BLaER1 treated with 17β-estradiol and CSF1 and Interleukin-3, amounts not matched to agents 10 nM and 100 nM (cell line): ENCODE data around the gene CYTH2.
"Not testable (repeated sequence)": the region's sequence is repeated elsewhere in the genome, so short reads cannot be mapped to it uniquely, and the experiment has no call there.

Experiments used
- H3K27ac ChIP-seq, 11 experiments: shearing (Covaris generic); formaldehyde crosslinking; 2 replicates each; pipeline ENCODE4 v1.8.1; 2022
- H3K27me3 ChIP-seq, 11 experiments: shearing (Covaris generic); formaldehyde crosslinking; 2 replicates each; pipeline ENCODE4 v1.8.1; 2022
- H3K36me3 ChIP-seq, 11 experiments: shearing (Covaris generic); formaldehyde crosslinking; 2 replicates each; pipeline ENCODE4 v1.8.1; 2022
- H3K4me1 ChIP-seq, 10 experiments: shearing (Covaris generic); formaldehyde crosslinking; 2 replicates each; pipeline ENCODE4 v1.8.1; 2022
- H3K4me2 ChIP-seq, 11 experiments: shearing (Covaris generic); formaldehyde crosslinking; 2 replicates each; pipeline ENCODE4 v1.8.1; 2022
- H3K4me3 ChIP-seq, 10 experiments: shearing (Covaris generic); formaldehyde crosslinking; 2 replicates each; pipeline ENCODE4 v1.8.1; 2022
- H3K9ac ChIP-seq, 11 experiments: shearing (Covaris generic); formaldehyde crosslinking; 2 replicates each; pipeline ENCODE4 v1.8.1; 2022
- H3K9me3 ChIP-seq, 11 experiments: shearing (Covaris generic); formaldehyde crosslinking; replicated peaks in 1 of 11; 2 replicates each; pipeline ENCODE4 v1.8.1; 2022
- H4K20me1 ChIP-seq, 11 experiments: shearing (Covaris generic); formaldehyde crosslinking; 2 replicates each; pipeline ENCODE4 v1.8.1; 2022
- Cebpa-rat ChIP-seq, 11 experiments: shearing (Covaris generic); IDR thresholded peaks; 2 replicates each; pipeline ENCODE4 v1.8.1; 2022

Gene CYTH2

DNA sequence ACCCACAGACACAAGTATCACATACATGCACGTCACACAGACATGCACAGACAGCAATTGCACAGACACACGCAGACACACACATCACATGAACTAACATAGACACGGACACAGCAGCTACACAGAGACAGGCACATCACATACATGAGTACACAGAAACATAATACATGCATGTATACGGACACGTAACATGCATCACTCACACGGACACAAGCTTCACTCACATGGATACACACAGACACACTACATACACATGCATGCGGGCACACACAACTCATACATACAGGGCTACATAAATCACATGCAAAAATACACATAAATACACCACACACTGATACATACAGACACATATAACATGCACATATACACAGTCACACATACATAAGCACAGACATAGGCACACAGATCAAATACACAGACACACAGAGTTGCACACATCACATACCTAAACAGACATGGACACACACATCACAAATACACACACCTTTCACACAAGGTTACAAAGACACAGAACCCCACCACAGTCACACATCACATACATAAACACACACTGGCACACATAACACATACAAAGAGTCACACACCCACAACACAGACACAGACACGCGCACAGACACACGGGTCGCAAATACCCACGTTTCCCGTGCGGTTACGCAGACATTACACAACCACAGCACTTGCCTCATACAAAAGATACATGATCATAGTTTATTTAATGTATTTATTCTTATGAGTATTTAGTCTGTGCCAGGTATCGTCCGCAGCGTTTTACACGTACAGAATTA lies 43.5 kb downstream of the CYTH2 start:
- H3K9me3 ChIP-seq, result no peaks in the 10 kb centered on the region
- H3K27me3 ChIP-seq, result peaks cover 3 to 21% (median 11%) of the 10 kb centered on the region in 11 experiments; a peak in 13 of 22 replicates
- TF ChIP-seq Cebpa-rat (IDR thresholded peaks at IDR 0.05), result no peak
- no peaks in the 10 kb centered on the region for H4K20me1 ChIP-seq
- H3K9ac ChIP-seq, result peak overlapping the region in 2 of 11 experiments; percentile 75 to 76; a peak in 4 of 22 replicates
- H3K4me2 ChIP-seq, result peak overlapping the region; percentile 78 to 98 (median 90)
- H3K4me3 ChIP-seq, result peak overlapping the region; percentile 63 to 77 (median 73); a peak in 19 of 20 replicates
- H3K36me3 ChIP-seq, result no peaks in the 10 kb centered on the region
- H3K4me1 ChIP-seq, result peaks cover 5 to 48% (median 42%) of the 10 kb centered on the region in 10 experiments; a peak in 17 of 20 replicates
- H3K27ac ChIP-seq, result peak overlapping the region in 2 of 11 experiments; percentile 52 to 65; a peak in 1 of 22 replicates

DNA sequence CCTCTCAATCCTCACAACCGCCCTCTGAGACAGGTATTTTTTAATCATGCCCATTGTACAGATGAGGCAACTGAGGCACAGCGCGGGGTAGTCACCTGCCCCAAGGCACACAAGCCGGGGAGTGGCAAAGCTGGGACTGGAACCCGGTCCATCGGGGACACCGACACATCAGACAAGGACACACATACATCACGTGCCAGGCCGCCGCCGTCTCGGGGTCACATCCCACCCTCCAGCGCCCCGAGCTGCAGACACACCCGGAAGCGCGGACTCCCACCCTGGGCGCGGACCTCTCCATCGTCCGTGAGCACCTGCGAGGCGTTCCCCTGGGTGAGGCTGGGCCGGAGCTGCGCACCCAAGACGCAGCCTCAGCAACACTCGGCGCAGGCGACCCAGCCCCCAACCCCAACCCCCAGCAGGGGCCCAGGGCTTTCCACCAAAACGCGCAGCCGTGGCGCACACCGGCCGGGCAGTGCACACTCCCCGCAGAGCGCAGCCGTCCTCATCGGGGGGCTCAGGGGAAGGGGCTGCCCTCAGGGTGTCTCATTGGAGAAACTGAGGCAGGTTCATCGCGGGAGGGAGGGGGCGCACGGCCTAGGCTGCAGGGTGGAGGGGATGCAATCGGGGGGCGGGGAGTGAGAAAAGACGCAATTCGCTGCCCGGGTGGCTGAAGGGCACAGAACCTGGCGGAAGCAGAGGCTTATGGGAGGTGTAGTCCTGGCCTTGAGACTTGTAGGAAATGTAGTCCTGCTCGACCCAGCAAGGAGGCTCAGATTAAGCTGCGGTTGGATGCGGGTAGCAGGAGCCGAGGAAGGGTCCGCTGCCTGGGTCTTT lies 44.3 kb downstream of the CYTH2 start:
- H3K4me2 ChIP-seq, result peak overlapping the region; percentile 78 to 98 (median 90)
- H4K20me1 ChIP-seq, result no peaks in the 10 kb centered on the region
- H3K36me3 ChIP-seq, result no peaks in the 10 kb centered on the region
- H3K9ac ChIP-seq, result peak overlapping the region; percentile 61 to 76 (median 74)
- peak overlapping the region; percentile 63 to 77 (median 73) for H3K4me3 ChIP-seq
- H3K27me3 ChIP-seq, result peaks cover 3 to 21% (median 11%) of the 10 kb centered on the region in 11 experiments; a peak in 13 of 22 replicates
- no peaks in the 10 kb centered on the region for H3K9me3 ChIP-seq
- H3K4me1 ChIP-seq, result peaks cover 5 to 48% (median 42%) of the 10 kb centered on the region in 10 experiments; a peak in 17 of 20 replicates
- no peak for TF ChIP-seq Cebpa-rat (IDR thresholded peaks at IDR 0.05)
- peak overlapping the region in 9 of 11 experiments; percentile 45 to 69 (median 53); a peak in 18 of 22 replicates for H3K27ac ChIP-seq

DNA sequence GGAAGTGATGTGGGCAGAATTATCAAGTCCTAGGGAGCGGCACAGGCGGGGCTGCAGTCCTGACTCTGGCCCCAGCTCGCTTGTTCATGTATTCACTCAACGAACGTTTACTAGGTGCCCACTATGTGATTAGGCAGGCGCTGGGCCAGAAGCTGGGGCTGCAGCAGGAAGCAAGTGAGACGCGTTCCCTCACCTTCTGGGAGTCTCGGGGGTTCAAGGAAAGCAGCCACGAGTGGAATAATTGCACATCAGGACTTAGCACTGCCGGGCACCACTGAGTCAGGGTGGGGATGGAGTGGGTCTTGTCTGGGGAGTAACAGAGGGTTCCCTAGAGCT lies 44.9 kb downstream of the CYTH2 start:
- peaks cover 3 to 21% (median 11%) of the 10 kb centered on the region in 11 experiments; a peak in 13 of 22 replicates for H3K27me3 ChIP-seq
- H3K9ac ChIP-seq, result peak overlapping the region in 8 of 11 experiments; percentile 61 to 76 (median 74); a peak in 8 of 22 replicates
- H3K4me3 ChIP-seq, result peak overlapping the region in 9 of 10 experiments; percentile 63 to 77 (median 75); a peak in 14 of 20 replicates
- no peaks in the 10 kb centered on the region for H3K36me3 ChIP-seq
- H4K20me1 ChIP-seq, result no peaks in the 10 kb centered on the region
- H3K9me3 ChIP-seq, result no peaks in the 10 kb centered on the region
- TF ChIP-seq Cebpa-rat (IDR thresholded peaks at IDR 0.05), result no peak
- peak overlapping the region; percentile 78 to 98 (median 90) for H3K4me2 ChIP-seq
- peaks cover 5 to 48% (median 42%) of the 10 kb centered on the region in 10 experiments; a peak in 17 of 20 replicates for H3K4me1 ChIP-seq
- H3K27ac ChIP-seq, result peak overlapping the region in 1 of 11 experiments; percentile 65; a peak in 1 of 22 replicates

DNA sequence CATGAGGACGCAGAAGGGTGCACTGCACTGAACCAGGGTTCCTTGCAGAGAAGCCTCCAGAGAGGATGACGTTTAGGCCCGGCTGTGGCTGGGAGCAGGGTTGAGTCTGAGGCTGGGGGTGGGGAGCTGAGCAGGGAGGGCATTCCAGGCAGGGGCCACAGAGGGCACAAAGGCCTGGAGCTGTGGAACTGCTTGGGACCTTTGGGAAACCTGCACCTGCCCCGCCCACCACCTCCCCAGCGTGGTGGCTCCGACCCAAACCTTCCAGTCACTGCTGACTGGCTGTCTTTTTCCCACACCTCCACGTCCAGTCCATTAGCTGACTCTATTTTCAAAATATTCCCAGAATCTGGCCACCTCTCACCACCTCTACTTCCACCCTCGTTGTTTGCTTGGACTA lies 47.4 kb downstream of the CYTH2 start:
- Histone ChIP-seq H3K27me3 (peaks cover 3 to 14% (median 10%) of the 10 kb centered on the region in 11 experiments; a peak in 13 of 22 replicates), H4K20me1 (no peaks in the 10 kb centered on the region), H3K36me3 (no peaks in the 10 kb centered on the region), H3K9me3 (no peaks in the 10 kb centered on the region), H3K4me1 (peaks cover 5 to 41% (median 28%) of the 10 kb centered on the region in 10 experiments; a peak in 17 of 20 replicates), H3K27ac (no peak overlapping the region), H3K4me3 (no peak overlapping the region), H3K9ac (no peak overlapping the region), H3K4me2 (peak overlapping the region in 4 of 11 experiments; percentile 16 to 36 (median 26); a peak in 6 of 22 replicates)
- TF ChIP-seq Cebpa-rat (IDR thresholded peaks at IDR 0.05), result no peak

DNA sequence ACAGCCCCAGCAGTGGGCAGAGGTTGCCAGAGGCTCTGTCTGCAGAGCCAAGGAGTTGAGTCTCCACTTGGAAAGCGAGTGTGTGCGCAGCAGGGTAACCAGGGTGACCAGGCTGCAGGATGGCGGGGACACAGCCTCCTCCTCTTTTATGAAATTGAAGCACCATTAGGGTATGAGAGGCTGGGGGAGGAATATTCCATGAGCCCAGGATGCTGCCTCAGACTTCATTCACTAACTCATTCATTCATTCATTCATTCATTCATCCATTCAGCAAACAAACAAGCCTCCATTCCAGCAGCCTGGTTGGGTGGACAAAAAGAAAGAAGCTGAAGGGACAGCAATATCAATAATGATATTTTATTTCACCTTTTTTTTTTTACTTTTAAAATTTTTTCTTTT lies 49.0 kb downstream of the CYTH2 start:
- H3K9me3 ChIP-seq, result no peaks in the 10 kb centered on the region

DNA sequence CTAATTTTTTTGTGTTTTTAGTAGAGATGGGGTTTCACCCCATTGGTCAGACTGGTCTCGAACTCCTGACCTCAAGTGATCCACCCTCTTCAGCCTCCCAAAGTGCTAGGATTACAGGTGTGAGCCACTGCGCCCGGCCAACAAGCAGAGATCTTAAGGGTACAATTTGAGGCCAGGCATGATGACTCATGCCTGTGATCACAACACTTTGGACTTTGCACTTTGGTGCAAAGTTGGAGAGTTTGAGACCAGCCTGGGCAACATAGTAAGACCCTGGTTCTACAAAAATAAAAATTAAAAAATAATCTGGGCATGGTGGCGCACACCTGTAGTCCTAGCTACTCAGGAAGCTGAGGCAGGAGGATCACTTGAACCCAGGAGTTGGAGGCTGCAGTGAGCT lies 50.3 kb downstream of the CYTH2 start:
- H4K20me1 ChIP-seq, H3K27me3 ChIP-seq, H3K9ac ChIP-seq, H3K4me3 ChIP-seq, H3K4me2 ChIP-seq, H3K36me3 ChIP-seq, H3K9me3 ChIP-seq, H3K27ac ChIP-seq: not testable (repeated sequence)
- peaks cover 0 to 21% (median 6%) of the 10 kb centered on the region in 10 experiments; a peak in 11 of 20 replicates for H3K4me1 ChIP-seq

More for the DNA sequence above, 49.0 kb downstream of the CYTH2 start:
- H3K4me3 ChIP-seq, result no peak overlapping the region
- no peak overlapping the region for H3K9ac ChIP-seq
- peaks cover 0 to under 1% (median 0%) of the 10 kb centered on the region in 11 experiments; a peak in 1 of 22 replicates for H3K27me3 ChIP-seq
- H3K27ac ChIP-seq, result no peak overlapping the region
- H3K36me3 ChIP-seq, result no peaks in the 10 kb centered on the region
- H3K4me1 ChIP-seq, result peaks cover 0 to 28% (median 15%) of the 10 kb centered on the region in 10 experiments; a peak in 16 of 20 replicates
- no peak overlapping the region for H3K4me2 ChIP-seq
- no peak for TF ChIP-seq Cebpa-rat (IDR thresholded peaks at IDR 0.05)
- H4K20me1 ChIP-seq, result no peaks in the 10 kb centered on the region

DNA sequence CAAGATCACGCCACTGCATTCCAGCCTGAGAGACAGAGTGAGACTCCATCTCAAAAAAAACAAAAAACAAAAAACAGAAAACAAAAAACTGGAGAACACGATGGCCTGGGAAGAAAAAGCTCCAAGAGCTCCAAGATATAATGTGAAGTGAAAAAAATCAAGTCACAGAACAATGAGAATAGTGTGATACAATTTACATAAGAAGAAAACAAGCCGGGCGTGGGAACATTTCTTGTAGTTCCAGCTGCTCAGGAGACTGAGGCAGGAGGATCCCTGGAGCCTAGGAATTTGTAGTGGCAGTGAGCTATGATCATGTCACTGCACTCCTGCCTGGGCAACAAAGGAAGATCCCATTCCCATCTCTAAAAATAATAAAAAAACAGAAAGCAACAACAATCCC lies 51.0 kb downstream of the CYTH2 start:
- no peak overlapping the region for H3K4me3 ChIP-seq
- no peak overlapping the region for H3K27ac ChIP-seq
- H3K36me3 ChIP-seq, result no peaks in the 10 kb centered on the region
- H3K4me2 ChIP-seq, result no peak overlapping the region
- H3K9ac ChIP-seq, result no peak overlapping the region
- no peaks in the 10 kb centered on the region for H3K27me3 ChIP-seq
- H4K20me1 ChIP-seq, result no peaks in the 10 kb centered on the region
- no peak for TF ChIP-seq Cebpa-rat (IDR thresholded peaks at IDR 0.05)
- H3K4me1 ChIP-seq, result peaks cover 0 to 21% (median 6%) of the 10 kb centered on the region in 10 experiments; a peak in 11 of 20 replicates
- peaks cover 8 to 15% (median 12%) of the 10 kb centered on the region in 11 experiments for H3K9me3 ChIP-seq

DNA sequence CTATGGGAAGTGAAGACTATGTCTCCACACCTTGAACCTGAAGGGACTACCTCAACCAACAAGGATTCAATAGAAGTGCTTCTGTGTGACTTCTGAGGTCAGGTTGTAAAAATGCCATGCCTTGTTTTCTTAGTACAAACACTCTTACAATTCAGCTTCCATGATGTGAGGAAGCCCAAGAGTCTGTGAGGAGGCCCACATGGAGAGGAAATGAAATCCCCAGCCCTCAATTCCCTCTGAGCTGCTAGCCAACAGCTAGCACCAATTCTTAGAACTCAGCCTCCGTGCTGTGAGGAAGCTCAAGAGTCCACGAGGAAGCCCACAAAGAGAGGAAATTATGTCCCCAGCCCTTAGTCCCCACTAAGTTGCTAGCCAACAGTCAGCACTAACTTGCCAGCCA lies 55.1 kb downstream of the CYTH2 start:
- no peak overlapping the region for H3K4me3 ChIP-seq
- H3K9ac ChIP-seq, result no peak overlapping the region
- no peak overlapping the region for H3K27ac ChIP-seq
- no peak overlapping the region for H3K4me2 ChIP-seq
- no peaks in the 10 kb centered on the region for H3K36me3 ChIP-seq
- H3K27me3 ChIP-seq, result no peaks in the 10 kb centered on the region
- no peak for TF ChIP-seq Cebpa-rat (IDR thresholded peaks at IDR 0.05)
- H3K9me3 ChIP-seq, result peaks cover 41 to 56% (median 46%) of the 10 kb centered on the region in 11 experiments
- H4K20me1 ChIP-seq, result no peaks in the 10 kb centered on the region
- H3K4me1 ChIP-seq, result peaks cover 0 to 6% (median 0%) of the 10 kb centered on the region in 10 experiments; a peak in 2 of 20 replicates

DNA sequence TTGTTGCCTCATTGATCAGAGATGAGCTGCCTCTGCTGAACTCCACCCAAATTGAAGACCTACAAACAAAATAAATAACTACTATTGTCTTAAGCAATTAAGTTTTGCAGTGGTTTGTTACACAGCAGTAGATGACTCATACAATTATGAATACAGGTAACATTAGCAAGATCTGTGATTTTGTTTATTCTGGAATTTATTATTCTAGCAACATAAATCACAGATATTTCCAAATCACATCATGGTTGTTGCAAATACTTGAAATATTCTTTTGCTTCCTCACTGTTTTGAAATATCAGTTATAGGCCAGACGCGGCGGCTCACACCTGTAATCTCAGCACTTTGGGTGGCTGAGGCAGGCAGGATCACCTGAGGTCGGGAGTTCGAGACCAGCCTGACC lies 55.6 kb downstream of the CYTH2 start:
- no peak for TF ChIP-seq Cebpa-rat (IDR thresholded peaks at IDR 0.05)
- H3K27me3 ChIP-seq, result no peaks in the 10 kb centered on the region
- H3K27ac ChIP-seq, result no peak overlapping the region
- H3K4me1 ChIP-seq, result peaks cover 0 to 5% (median 0%) of the 10 kb centered on the region in 10 experiments; a peak in 2 of 20 replicates
- H3K4me2 ChIP-seq, result no peak overlapping the region
- H3K36me3 ChIP-seq, result no peaks in the 10 kb centered on the region
- H3K4me3 ChIP-seq, result no peak overlapping the region
- no peak overlapping the region for H3K9ac ChIP-seq
- H3K9me3 ChIP-seq, result peaks cover 45 to 59% (median 51%) of the 10 kb centered on the region in 11 experiments
- no peaks in the 10 kb centered on the region for H4K20me1 ChIP-seq
